ENCODE measurements around the gene BCL11A.

Gene BCL11A

GRCh38 chr2:60586081-60586480, 32.6 kb upstream of the BCL11A start:
- Histone ChIP-seq H2BK120ac (ENCODE audit: low read depth, low read length) (no peak overlapping the region), H2BK15ac (ENCODE audit: low read length) (no peak overlapping the region), H3K9ac (ENCODE audit: low read depth, low read length, poor library complexity) (no peak overlapping the region), H3K14ac (ENCODE audit: low read length) (no peak overlapping the region), H4K8ac (ENCODE audit: low read depth, low read length) (no peak overlapping the region), H3K4me2 (ENCODE audit: insufficient read depth, low read length, poor library complexity, severe bottlenecking) (no peak overlapping the region), H3K4me3 (ENCODE audit: low read length in 2 of 2) (no peak overlapping the region), H3K36me3 (replicated peaks in 1 of 2; ENCODE audit: control insufficient read depth in 2 of 2, insufficient read depth in 2 of 2, low read length in 2 of 2) (no peaks in the 10 kb centered on the region), H3K4me1 (ENCODE audit: control insufficient read depth in 2 of 2, insufficient read depth in 1 of 2, low read depth in 1 of 2, low read length in 2 of 2) (peaks cover 0 to 2% of the 10 kb centered on the region in 2 donors), H3K23ac (ENCODE audit: low read depth, low read length, poor library complexity) (no peak overlapping the region), H3K27me3 (ENCODE audit: control insufficient read depth in 3 of 3, insufficient read depth in 3 of 3, low read depth in 1 of 3, low read length in 3 of 3) (peaks cover 0 to 19% (median 2%) of the 10 kb centered on the region in 3 experiments), H3K18ac (ENCODE audit: low read length) (no peak overlapping the region), H2BK5ac (ENCODE audit: low read length) (no peak overlapping the region), H2AFZ (ENCODE audit: low read length) (no peak overlapping the region), H3K4ac (ENCODE audit: low read length) (no peak overlapping the region), H3K79me1 (ENCODE audit: low read depth, low read length) (no peaks in the 10 kb centered on the region), H3K27ac (replicated peaks; ENCODE audit: low read length) (no peak overlapping the region), H3K9me3 (replicated peaks in 1 of 2; ENCODE audit: control insufficient read depth in 2 of 2, insufficient read depth in 1 of 2, low read depth in 1 of 2, low read length in 2 of 2) (no peaks in the 10 kb centered on the region), H2BK12ac (ENCODE audit: low read length) (no peak overlapping the region), H2AK5ac (ENCODE audit: low read depth, low read length) (no peak overlapping the region), H4K91ac (ENCODE audit: low read depth, low read length, poor library complexity) (no peak overlapping the region)
- no peak for DNase-seq (ENCODE audit: low spot score)
- no CpG with 5 or more reads among the region's 6 CpGs for WGBS, 2 donors (ENCODE audit: extremely low coverage in 2 of 2, insufficient read length in 2 of 2, insufficient replicate concordance in 1 of 2)

GRCh38 chr2:60585276-60585675, 31.8 kb upstream of the BCL11A start:
- Histone ChIP-seq H3K4me2 (ENCODE audit: insufficient read depth, low read length, poor library complexity, severe bottlenecking) (no peak overlapping the region), H4K91ac (ENCODE audit: low read depth, low read length, poor library complexity) (no peak overlapping the region), H4K8ac (ENCODE audit: low read depth, low read length) (no peak overlapping the region), H3K4me3 (ENCODE audit: low read length in 2 of 2) (no peak overlapping the region), H2BK12ac (ENCODE audit: low read length) (no peak overlapping the region), H3K9me3 (replicated peaks in 1 of 2; ENCODE audit: control insufficient read depth in 2 of 2, insufficient read depth in 1 of 2, low read depth in 1 of 2, low read length in 2 of 2) (no peaks in the 10 kb centered on the region), H3K4ac (ENCODE audit: low read length) (no peak overlapping the region), H2AFZ (ENCODE audit: low read length) (no peak overlapping the region), H2BK15ac (ENCODE audit: low read length) (no peak overlapping the region), H3K18ac (ENCODE audit: low read length) (no peak overlapping the region), H2AK5ac (ENCODE audit: low read depth, low read length) (no peak overlapping the region), H3K27me3 (ENCODE audit: control insufficient read depth in 3 of 3, insufficient read depth in 3 of 3, low read depth in 1 of 3, low read length in 3 of 3) (peaks cover 0 to 26% (median 2%) of the 10 kb centered on the region in 3 experiments), H3K36me3 (replicated peaks in 1 of 2; ENCODE audit: control insufficient read depth in 2 of 2, insufficient read depth in 2 of 2, low read length in 2 of 2) (no peaks in the 10 kb centered on the region), H2BK5ac (ENCODE audit: low read length) (no peak overlapping the region), H3K23ac (ENCODE audit: low read depth, low read length, poor library complexity) (no peak overlapping the region), H3K79me1 (ENCODE audit: low read depth, low read length) (no peaks in the 10 kb centered on the region), H3K27ac (replicated peaks; ENCODE audit: low read length) (no peak overlapping the region), H3K14ac (ENCODE audit: low read length) (no peak overlapping the region), H3K9ac (ENCODE audit: low read depth, low read length, poor library complexity) (no peak overlapping the region), H2BK120ac (ENCODE audit: low read depth, low read length) (no peak overlapping the region), H3K4me1 (ENCODE audit: control insufficient read depth in 2 of 2, insufficient read depth in 1 of 2, low read depth in 1 of 2, low read length in 2 of 2) (peaks cover 0 to 2% of the 10 kb centered on the region in 2 donors)
- no peak for DNase-seq (ENCODE audit: low spot score)
- no CpG with 5 or more reads among the region's 25 CpGs for WGBS, 2 donors (ENCODE audit: extremely low coverage in 2 of 2, insufficient read length in 2 of 2, insufficient replicate concordance in 1 of 2)

- WGBS, 2 donors (ENCODE audit: extremely low coverage in 2 of 2, insufficient read length in 2 of 2, insufficient replicate concordance in 1 of 2): no CpG with 5 or more reads among the region's 5 CpGs
- Histone ChIP-seq H3K14ac (ENCODE audit: low read length) (no peak overlapping the region), H3K4me3 (ENCODE audit: low read length in 2 of 2) (no peak overlapping the region), H3K27ac (replicated peaks; ENCODE audit: low read length) (no peak overlapping the region), H3K9me3 (replicated peaks in 1 of 2; ENCODE audit: control insufficient read depth in 2 of 2, insufficient read depth in 1 of 2, low read depth in 1 of 2, low read length in 2 of 2) (no peaks in the 10 kb centered on the region), H2AK5ac (ENCODE audit: low read depth, low read length) (no peak overlapping the region), H3K4ac (ENCODE audit: low read length) (no peak overlapping the region), H3K79me1 (ENCODE audit: low read depth, low read length) (no peaks in the 10 kb centered on the region), H3K4me2 (ENCODE audit: insufficient read depth, low read length, poor library complexity, severe bottlenecking) (no peak overlapping the region), H4K91ac (ENCODE audit: low read depth, low read length, poor library complexity) (no peak overlapping the region), H2BK120ac (ENCODE audit: low read depth, low read length) (no peak overlapping the region), H2BK5ac (ENCODE audit: low read length) (no peak overlapping the region), H3K9ac (ENCODE audit: low read depth, low read length, poor library complexity) (no peak overlapping the region), H3K27me3 (ENCODE audit: control insufficient read depth in 3 of 3, insufficient read depth in 3 of 3, low read depth in 1 of 3, low read length in 3 of 3) (peaks cover 0 to 39% (median 2%) of the 10 kb centered on the region in 3 experiments), H3K23ac (ENCODE audit: low read depth, low read length, poor library complexity) (no peak overlapping the region), H2AFZ (ENCODE audit: low read length) (no peak overlapping the region), H4K8ac (ENCODE audit: low read depth, low read length) (no peak overlapping the region), H2BK15ac (ENCODE audit: low read length) (no peak overlapping the region), H3K18ac (ENCODE audit: low read length) (no peak overlapping the region), H3K36me3 (replicated peaks in 1 of 2; ENCODE audit: control insufficient read depth in 2 of 2, insufficient read depth in 2 of 2, low read length in 2 of 2) (no peaks in the 10 kb centered on the region), H2BK12ac (ENCODE audit: low read length) (no peak overlapping the region), H3K4me1 (ENCODE audit: control insufficient read depth in 2 of 2, insufficient read depth in 1 of 2, low read depth in 1 of 2, low read length in 2 of 2) (peaks cover 0 to 2% of the 10 kb centered on the region in 2 donors)
- no peak for DNase-seq (ENCODE audit: low spot score)
Observed at GRCh38 chr2:60583604-60584003, 30.1 kb upstream of the BCL11A start.

- H2BK12ac ChIP-seq (ENCODE audit: low read length): no peak overlapping the region
- H3K4me1 ChIP-seq (ENCODE audit: control insufficient read depth in 2 of 2, insufficient read depth in 1 of 2, low read depth in 1 of 2, low read length in 2 of 2): peaks cover 0 to 2% of the 10 kb centered on the region in 2 donors
- H3K79me1 ChIP-seq (ENCODE audit: low read depth, low read length): no peaks in the 10 kb centered on the region
- H3K27me3 ChIP-seq (ENCODE audit: control insufficient read depth in 3 of 3, insufficient read depth in 3 of 3, low read depth in 1 of 3, low read length in 3 of 3): peaks cover 0 to 48% (median 2%) of the 10 kb centered on the region in 3 experiments
- peak overlapping the region; percentile 60 for H2BK15ac ChIP-seq (ENCODE audit: low read length)
- H3K36me3 ChIP-seq (replicated peaks in 1 of 2; ENCODE audit: control insufficient read depth in 2 of 2, insufficient read depth in 2 of 2, low read length in 2 of 2): no peaks in the 10 kb centered on the region
- H2BK120ac ChIP-seq (ENCODE audit: low read depth, low read length): no peak overlapping the region
- peak overlapping the region; percentile 37 to 76 for H3K4me3 ChIP-seq (ENCODE audit: low read length in 2 of 2)
- peak overlapping the region; percentile 79 for H3K4me2 ChIP-seq (ENCODE audit: insufficient read depth, low read length, poor library complexity, severe bottlenecking)
- H3K18ac ChIP-seq (ENCODE audit: low read length): peak overlapping the region; percentile 92
- peak overlapping the region; percentile 29 for H4K8ac ChIP-seq (ENCODE audit: low read depth, low read length)
- H2BK5ac ChIP-seq (ENCODE audit: low read length): peak overlapping the region; percentile 5
- no peak overlapping the region for H3K4ac ChIP-seq (ENCODE audit: low read length)
- no peak overlapping the region for H3K23ac ChIP-seq (ENCODE audit: low read depth, low read length, poor library complexity)
- no peak overlapping the region for H3K27ac ChIP-seq (replicated peaks; ENCODE audit: low read length)
- H2AK5ac ChIP-seq (ENCODE audit: low read depth, low read length): no peak overlapping the region
- no peak overlapping the region for H3K14ac ChIP-seq (ENCODE audit: low read length)
- H2AFZ ChIP-seq (ENCODE audit: low read length): peak overlapping the region; percentile 97
- no CpG with 5 or more reads among the region's 59 CpGs for WGBS, 2 donors (ENCODE audit: extremely low coverage in 2 of 2, insufficient read length in 2 of 2, insufficient replicate concordance in 1 of 2)
- H3K9ac ChIP-seq (ENCODE audit: low read depth, low read length, poor library complexity): peak overlapping the region; percentile 46
- H3K9me3 ChIP-seq (replicated peaks in 1 of 2; ENCODE audit: control insufficient read depth in 2 of 2, insufficient read depth in 1 of 2, low read depth in 1 of 2, low read length in 2 of 2): no peaks in the 10 kb centered on the region
- peak; percentile 60 for DNase-seq (ENCODE audit: low spot score)
- H4K91ac ChIP-seq (ENCODE audit: low read depth, low read length, poor library complexity): no peak overlapping the region
Observed at GRCh38 chr2:60581433-60582282, 28.2 kb upstream of the BCL11A start.
